Esophagus squamous epithelium (tissue), 5 donors: ENCODE measurements around the gene FOXK1. TPM values are rescaled to one million over a fixed set of nuclear protein-coding genes. Genes with fewer than 3 reads are reported as not detected.

ENCODE experiments used
- DNase-seq: peaks from one replicate; lab custom pipeline; 2025; lab: John Stamatoyannopoulos, UW
- H3K27ac ChIP-seq, 4 donors: fragments of 200-600 bp; sonication (generic); one replicate each; pipeline ENCODE4 v1.5.1; 2016 to 2019; ENCODE audit warnings: mild to moderate bottlenecking in 1 of 4
- H3K27me3 ChIP-seq, 4 donors: fragments of 200-600 bp; sonication (generic); 1 replicate in 3 of 4; 2 replicates in 1 of 4; pipeline versions ENCODE4 v1.5.1 to v1.6.0; 2017 to 2021; ENCODE audit warnings: antibody characterized with exemption in 1 of 4
- H3K36me3 ChIP-seq, 3 donors: fragments of 200-600 bp; sonication (generic); one replicate each; pipeline ENCODE4 v1.5.1; 2016 to 2019
- H3K4me1 ChIP-seq, 3 donors: fragments of 200-600 bp; sonication (generic); one replicate each; pipeline ENCODE4 v1.5.1; 2017 to 2019
- H3K4me3 ChIP-seq, 4 donors: fragments of 200-600 bp; sonication (generic); 1 replicate in 3 of 4; 2 replicates in 1 of 4; pipeline ENCODE4 v1.5.1; 2016 to 2019; ENCODE audit warnings: mild to moderate bottlenecking in 2 of 4, moderate library complexity in 1 of 4
- H3K9me3 ChIP-seq, 3 donors: fragments of 200-600 bp; sonication (generic); one replicate each; pipeline ENCODE4 v1.5.1; 2016 to 2019
- CTCF ChIP-seq, 6 experiments: fragments of 450-650 bp in 4 of 6; fragments of 200-600 bp in 2 of 6; sonication (generic) in 2 of 6; IDR thresholded peaks; one replicate each; pipeline ENCODE4 v1.5.1; 2016 to 2019; ENCODE audit warnings: antibody characterized with exemption in 6 of 6, mild to moderate bottlenecking in 4 of 6, moderate library complexity in 4 of 6
- POLR2A ChIP-seq, 4 donors: fragments of 450-650 bp; IDR thresholded peaks; one replicate each; pipeline ENCODE4 v1.6.1; 2017; ENCODE audit warnings: antibody characterized with exemption in 4 of 4, mild to moderate bottlenecking in 4 of 4, moderate library complexity in 3 of 4
- WGBS, 2 donors: methylation state at CpG; one replicate each; pipeline ENCODE4 v1.1.5; 2018; 5-methylcytosine and 5-hydroxymethylcytosine counted together
- intact Hi-C: fragments of 100-400 bp; cut with DNase I; formaldehyde crosslinking; loops from one replicate; pipeline ENCODE4 v1.15.0; 2022
- total RNA-seq, 4 donors: library from RNA; depleted of rRNA; stranded (reverse); fragments of >200 nt; gene quantifications; one replicate each; pipeline ENCODE4 v1.1.0, GENCODE V29; 2016
- donor health status: DM: yes; HTN: yes; CAD: no.

FOXK1 gene
- total RNA-seq, 4 donors from 2014 or later: 11.9 to 25.7 (median 15.9) TPM

DNA sequence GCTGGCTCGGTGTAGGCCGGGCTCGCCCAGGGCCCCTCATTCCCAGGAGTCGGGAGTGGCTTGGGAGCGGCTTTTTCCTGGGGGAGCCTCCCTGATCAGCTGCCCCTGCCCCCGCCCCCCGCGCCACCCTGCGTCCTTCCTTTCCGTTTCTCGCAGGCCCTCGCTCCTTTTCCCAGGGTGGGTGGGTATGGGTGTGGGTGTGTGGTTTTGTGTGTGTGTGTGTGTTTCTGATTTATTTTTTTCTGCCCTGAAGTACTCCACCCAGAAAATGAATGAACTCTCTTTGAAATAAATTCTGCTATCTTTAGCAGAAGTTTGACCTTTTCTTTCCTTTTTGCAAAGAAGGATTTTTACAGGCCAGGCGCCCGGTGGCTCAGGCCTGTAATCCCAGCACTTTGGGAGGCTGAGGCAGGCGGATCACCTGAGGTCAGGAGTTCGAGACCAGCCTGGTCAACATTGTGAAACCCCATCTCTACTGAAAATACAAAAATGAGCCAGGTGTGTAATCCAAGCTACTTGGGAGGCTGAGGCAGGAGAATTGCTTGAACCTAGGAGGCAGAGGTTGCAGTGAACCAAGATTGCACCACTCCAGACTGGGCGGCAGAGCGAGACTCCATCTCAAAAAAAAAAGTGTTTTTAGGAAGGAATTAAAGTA lies 63.3 kb downstream of the FOXK1 start:
- TF ChIP-seq CTCF (IDR thresholded peaks at IDR 0.05) (no peak), POLR2A (IDR thresholded peaks at IDR 0.05) (peak in 1 of 4 donors; percentile 7)
- Histone ChIP-seq H3K36me3 (peaks cover 3 to 64% (median 9%) of the 10 kb centered on the region in 3 donors), H3K4me1 (peaks cover 36 to 73% (median 39%) of the 10 kb centered on the region in 3 donors), H3K9me3 (no peaks in the 10 kb centered on the region), H3K27me3 (no peaks in the 10 kb centered on the region), H3K27ac (peak overlapping the region; percentile 90 to 97 (median 93)), H3K4me3 (peak overlapping the region; percentile 12 to 59 (median 37))
- no peak for DNase-seq
- WGBS, 2 donors: 13 to 23% methylated on average over 7 to 12 of the region's 18 CpGs
- intact Hi-C loops: no loop called here

GRCh38 chr7:4745971-4746919 lies 64.2 kb downstream of the FOXK1 start:
- H3K27me3 ChIP-seq: no peaks in the 10 kb centered on the region
- H3K9me3 ChIP-seq: no peaks in the 10 kb centered on the region
- H3K4me3 ChIP-seq: peak overlapping the region; percentile 12 to 59 (median 37)
- peak in 1 of 4 donors; percentile 37 for TF ChIP-seq POLR2A (IDR thresholded peaks at IDR 0.05)
- TF ChIP-seq CTCF (IDR thresholded peaks at IDR 0.05): no peak
- intact Hi-C loops: no loop called here
- 29 to 40% methylated on average over 11 to 12 of the region's 12 CpGs for WGBS, 2 donors
- peaks cover 3 to 63% (median 9%) of the 10 kb centered on the region in 3 donors for H3K36me3 ChIP-seq
- peaks cover 36 to 73% (median 39%) of the 10 kb centered on the region in 3 donors for H3K4me1 ChIP-seq
- no peak for DNase-seq
- H3K27ac ChIP-seq: peak overlapping the region; percentile 90 to 97 (median 93)

GRCh38 chr7:4747013-4747412 lies 64.9 kb downstream of the FOXK1 start:
- peaks cover 36 to 73% (median 39%) of the 10 kb centered on the region in 3 donors for H3K4me1 ChIP-seq
- H3K4me3 ChIP-seq: peak overlapping the region in 1 of 4 donors; percentile 59
- intact Hi-C loops: no loop called here

DNA sequence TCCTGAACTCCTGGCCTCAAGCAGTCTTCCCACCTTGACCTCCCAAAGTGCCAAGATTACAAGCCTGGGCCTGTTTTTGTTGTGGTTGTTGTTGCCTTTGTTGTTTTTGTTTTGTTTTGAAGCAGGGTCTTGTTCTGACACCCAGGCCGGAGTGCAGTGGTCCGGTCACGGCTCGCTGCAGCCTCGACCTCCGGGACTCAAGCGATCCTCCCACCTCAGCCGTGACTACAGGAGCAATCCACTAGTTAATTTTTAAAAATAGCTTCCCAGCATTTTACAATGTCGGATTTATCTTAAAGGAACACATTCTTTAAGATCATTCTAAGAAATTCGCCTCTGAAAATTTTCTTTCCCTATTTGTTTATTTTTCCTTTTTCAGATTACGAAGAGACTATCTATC lies 65.7 kb downstream of the FOXK1 start:
- DNase-seq: no peak
- TF ChIP-seq POLR2A (IDR thresholded peaks at IDR 0.05): no peak
- no peak for TF ChIP-seq CTCF (IDR thresholded peaks at IDR 0.05)
- WGBS, 2 donors: 74 to 84% methylated on average over 11 of the region's 11 CpGs
- peaks cover 1 to 63% (median 6%) of the 10 kb centered on the region in 3 donors for H3K36me3 ChIP-seq
- H3K27ac ChIP-seq: peak overlapping the region; percentile 90 to 97 (median 93)
- H3K4me3 ChIP-seq: no peak overlapping the region
- H3K27me3 ChIP-seq: no peaks in the 10 kb centered on the region
- intact Hi-C loops: no loop called here
- H3K9me3 ChIP-seq: no peaks in the 10 kb centered on the region
- H3K4me1 ChIP-seq: peaks cover 36 to 71% (median 39%) of the 10 kb centered on the region in 3 donors

More at GRCh38 chr7:4747013-4747412, 64.9 kb downstream of the FOXK1 start:
- 87 to 90% methylated on average over 14 to 15 of the region's 22 CpGs for WGBS, 2 donors
- Histone ChIP-seq H3K27ac (peak overlapping the region; percentile 90 to 97 (median 93)), H3K36me3 (peaks cover 3 to 63% (median 6%) of the 10 kb centered on the region in 3 donors), H3K27me3 (no peaks in the 10 kb centered on the region), H3K9me3 (no peaks in the 10 kb centered on the region)
- no peak for TF ChIP-seq CTCF (IDR thresholded peaks at IDR 0.05)
- no peak for TF ChIP-seq POLR2A (IDR thresholded peaks at IDR 0.05)
- no peak for DNase-seq
